Trophoblast cell (in vitro differentiated cells and primary cell): ENCODE data around the gene SLC7A14.
A peak's percentile ranks its signal among the peaks of the same experiment; 100 is the strongest.

Experiments used
- DNase-seq, 2 donors: peaks; one replicate each; pipeline ENCODE4 v3.0.0-alpha.2; 2016
- H2AFZ ChIP-seq: 2 replicates; pipeline ENCODE4 v1.6.1; 2013; ENCODE audit warnings: low read length, moderate library complexity, mild to moderate bottlenecking; ENCODE audit not compliant: insufficient read depth, poor library complexity
- H2AK5ac ChIP-seq: 2 replicates; pipeline ENCODE4 v1.6.1; 2013; ENCODE audit warnings: mild to moderate bottlenecking, low read length
- H2BK120ac ChIP-seq: 2 replicates; pipeline ENCODE4 v1.6.1; 2013; ENCODE audit warnings: low read length, mild to moderate bottlenecking, moderate library complexity; ENCODE audit not compliant: insufficient read depth, poor library complexity
- H2BK12ac ChIP-seq: 2 replicates; pipeline ENCODE4 v1.6.1; 2013; ENCODE audit warnings: mild to moderate bottlenecking, low read length, moderate library complexity
- H2BK5ac ChIP-seq: 2 replicates; pipeline ENCODE4 v1.6.1; 2013; ENCODE audit warnings: low read length, low read depth, moderate library complexity, mild to moderate bottlenecking; ENCODE audit not compliant: poor library complexity
- H3K14ac ChIP-seq: 2 replicates; pipeline ENCODE4 v1.6.1; 2013; ENCODE audit warnings: mild to moderate bottlenecking, low read length
- H3K18ac ChIP-seq: 2 replicates; pipeline ENCODE4 v1.6.1; 2013; ENCODE audit warnings: mild to moderate bottlenecking, low read length
- H3K23ac ChIP-seq: 2 replicates; pipeline ENCODE4 v1.6.1; 2013; ENCODE audit warnings: low read length
- H3K27ac ChIP-seq: 2 replicates; pipeline ENCODE4 v1.5.1; 2013; ENCODE audit warnings: low read depth, mild to moderate bottlenecking, inconsistent platforms, low read length, moderate library complexity
- H3K27me3 ChIP-seq: 2 replicates; pipeline ENCODE4 v1.6.1; 2013; ENCODE audit warnings: inconsistent platforms, mild to moderate bottlenecking, low read length, moderate library complexity; ENCODE audit not compliant: insufficient read depth
- H3K36me3 ChIP-seq, 2 experiments: 1 replicate in 1 of 2; 2 replicates in 1 of 2; pipeline ENCODE4 v1.6.1; 2013; ENCODE audit warnings: low read length in 2 of 2, mild to moderate bottlenecking in 2 of 2, moderate library complexity in 1 of 2; ENCODE audit not compliant: insufficient read depth in 2 of 2, control insufficient read depth in 1 of 2
- H3K4ac ChIP-seq: 2 replicates; pipeline ENCODE4 v1.6.1; 2013; ENCODE audit warnings: low read depth, mild to moderate bottlenecking, low read length, moderate library complexity
- H3K4me1 ChIP-seq, 2 experiments: 1 replicate in 1 of 2; 2 replicates in 1 of 2; pipeline ENCODE4 v1.6.1; 2013; ENCODE audit warnings: low read length in 2 of 2, mild to moderate bottlenecking in 2 of 2, moderate library complexity in 1 of 2; ENCODE audit not compliant: insufficient read depth in 2 of 2, control insufficient read depth in 1 of 2
- H3K4me2 ChIP-seq: 2 replicates; pipeline ENCODE4 v1.6.1; 2013; ENCODE audit warnings: inconsistent platforms, mild to moderate bottlenecking, low read length, moderate library complexity
- H3K4me3 ChIP-seq: 2 replicates; pipeline ENCODE4 v1.5.1; 2013; ENCODE audit warnings: mild to moderate bottlenecking, low read depth, low read length, inconsistent platforms
- H3K79me1 ChIP-seq: one replicate; pipeline ENCODE4 v1.6.1; 2013; ENCODE audit warnings: low read length
- H3K79me2 ChIP-seq: 2 replicates; pipeline ENCODE4 v1.6.1; 2013; ENCODE audit warnings: low read length, mild to moderate bottlenecking; ENCODE audit not compliant: control insufficient read depth, insufficient read depth, poor library complexity
- H3K9ac ChIP-seq: 2 replicates; pipeline ENCODE4 v1.6.1; 2013; ENCODE audit warnings: mild to moderate bottlenecking, low read length
- H3K9me3 ChIP-seq: 2 replicates; pipeline ENCODE4 v1.6.1; 2013; ENCODE audit warnings: low read depth, mild to moderate bottlenecking, control low read depth, inconsistent platforms, low read length; ENCODE audit not compliant: insufficient read depth
- H4K12ac ChIP-seq: 2 replicates; pipeline ENCODE4 v1.6.1; 2013; ENCODE audit warnings: low read depth, mild to moderate bottlenecking, low read length, moderate library complexity
- H4K8ac ChIP-seq: 2 replicates; pipeline ENCODE4 v1.6.1; 2013; ENCODE audit warnings: low read depth, mild to moderate bottlenecking, low read length, moderate library complexity
- H4K91ac ChIP-seq: one replicate; pipeline ENCODE4 v1.6.1; 2013; ENCODE audit warnings: low read depth, mild to moderate bottlenecking, low read length, moderate library complexity
- WGBS: extraction: QIAGEN DNeasy Blood & Tissue Kit; methylation state at CpG from one replicate; pipeline ENCODE4 v1.1.7; 2013; ENCODE audit warnings: missing lambda C conversion rate; ENCODE audit not compliant: insufficient read length, insufficient coverage; ENCODE audit errors: extremely low coverage; 5-methylcytosine and 5-hydroxymethylcytosine counted together

SLC7A14 gene

GRCh38 chr3:170517242-170517945 lies 68.5 kb downstream of the SLC7A14 start:
- Histone ChIP-seq H3K27me3 (no peaks in the 10 kb centered on the region), H3K4me1 (no peaks in the 10 kb centered on the region), H2AFZ (no peak overlapping the region), H3K18ac (no peak overlapping the region), H3K27ac (no peak overlapping the region), H2BK120ac (no peak overlapping the region), H3K23ac (no peak overlapping the region), H4K8ac (no peak overlapping the region), H2AK5ac (no peak overlapping the region), H2BK12ac (no peak overlapping the region), H3K4me3 (no peak overlapping the region), H3K14ac (no peak overlapping the region), H4K91ac (no peak overlapping the region), H3K9ac (no peak overlapping the region), H3K79me2 (no peaks in the 10 kb centered on the region), H4K12ac (no peak overlapping the region), H3K4me2 (no peak overlapping the region), H2BK5ac (no peak overlapping the region), H3K4ac (no peak overlapping the region), H3K9me3 (no peaks in the 10 kb centered on the region), H3K36me3 (no peaks in the 10 kb centered on the region), H3K79me1 (no peaks in the 10 kb centered on the region)
- no peak for DNase-seq
- no CpG with 5 or more reads among the region's 3 CpGs for WGBS

- no peak overlapping the region for H4K91ac ChIP-seq
- no peaks in the 10 kb centered on the region for H3K9me3 ChIP-seq
- no peak overlapping the region for H2BK120ac ChIP-seq
- H3K9ac ChIP-seq: no peak overlapping the region
- no peaks in the 10 kb centered on the region for H3K27me3 ChIP-seq
- no peak overlapping the region for H2AK5ac ChIP-seq
- no peaks in the 10 kb centered on the region for H3K79me1 ChIP-seq
- no peak overlapping the region for H3K4me2 ChIP-seq
- H3K79me2 ChIP-seq: no peaks in the 10 kb centered on the region
- no peak overlapping the region for H2AFZ ChIP-seq
- no peak overlapping the region for H3K23ac ChIP-seq
- no peak overlapping the region for H3K18ac ChIP-seq
- H3K4me1 ChIP-seq: no peaks in the 10 kb centered on the region
- H4K12ac ChIP-seq: no peak overlapping the region
- DNase-seq: no peak
- no peaks in the 10 kb centered on the region for H3K36me3 ChIP-seq
- no CpG with 5 or more reads among the region's 2 CpGs for WGBS
- no peak overlapping the region for H3K14ac ChIP-seq
- H4K8ac ChIP-seq: no peak overlapping the region
- no peak overlapping the region for H2BK12ac ChIP-seq
- H2BK5ac ChIP-seq: no peak overlapping the region
- no peak overlapping the region for H3K4ac ChIP-seq
- H3K4me3 ChIP-seq: no peak overlapping the region
- H3K27ac ChIP-seq: no peak overlapping the region
Measured at GRCh38 chr3:170513642-170514041, 72.2 kb downstream of the SLC7A14 start.

GRCh38 chr3:170511371-170511770 lies 74.5 kb downstream of the SLC7A14 start:
- Histone ChIP-seq H3K4me2 (no peak overlapping the region), H2AK5ac (no peak overlapping the region), H3K9ac (no peak overlapping the region), H2BK120ac (no peak overlapping the region), H3K4ac (no peak overlapping the region), H2BK5ac (no peak overlapping the region), H4K8ac (no peak overlapping the region), H3K23ac (no peak overlapping the region), H3K4me1 (no peaks in the 10 kb centered on the region), H4K91ac (no peak overlapping the region), H3K27ac (no peak overlapping the region), H3K4me3 (no peak overlapping the region), H3K27me3 (no peaks in the 10 kb centered on the region), H3K18ac (no peak overlapping the region), H4K12ac (no peak overlapping the region), H2AFZ (no peak overlapping the region), H3K79me1 (no peaks in the 10 kb centered on the region), H3K9me3 (no peaks in the 10 kb centered on the region), H2BK12ac (no peak overlapping the region), H3K14ac (no peak overlapping the region), H3K36me3 (no peaks in the 10 kb centered on the region), H3K79me2 (no peaks in the 10 kb centered on the region)
- DNase-seq: peak in 1 of 2 donors; percentile 55
- no CpG with 5 or more reads among the region's 4 CpGs for WGBS

GRCh38 chr3:170508839-170509238 lies 77.0 kb downstream of the SLC7A14 start:
- Histone ChIP-seq H3K36me3 (no peaks in the 10 kb centered on the region), H3K14ac (no peak overlapping the region), H3K4ac (no peak overlapping the region), H3K79me2 (no peaks in the 10 kb centered on the region), H3K18ac (no peak overlapping the region), H3K27me3 (no peaks in the 10 kb centered on the region), H4K8ac (no peak overlapping the region), H2BK5ac (no peak overlapping the region), H3K23ac (no peak overlapping the region), H2BK120ac (no peak overlapping the region), H2AFZ (no peak overlapping the region), H3K79me1 (no peaks in the 10 kb centered on the region), H3K4me3 (no peak overlapping the region), H2AK5ac (no peak overlapping the region), H4K91ac (no peak overlapping the region), H2BK12ac (no peak overlapping the region), H3K9ac (no peak overlapping the region), H4K12ac (no peak overlapping the region), H3K27ac (no peak overlapping the region), H3K4me1 (no peaks in the 10 kb centered on the region), H3K9me3 (no peaks in the 10 kb centered on the region), H3K4me2 (no peak overlapping the region)
- no peak for DNase-seq
- no CpG with 5 or more reads among the region's 4 CpGs for WGBS
